Activated T-cell treated with anti-CD3 and anti-CD28 coated beads, Interleukin-2, amount 50 U/mL, for 72 hours (primary cell): Measurements from ENCODE around the gene PEX5L. TPM values are rescaled to one million over a fixed set of nuclear protein-coding genes. Genes with fewer than 3 reads are reported as not detected.

ENCODE experiments used
- ATAC-seq, 2 donors: fragments of 150-1000 bp; cut with Tn5 transposase; replicated peaks in 1 of 2; 2 replicates each; pipeline ENCODE4 v1.10.0; 2021; ENCODE audit warnings: moderate library complexity in 2 of 2, mild to moderate bottlenecking in 1 of 2
- DNase-seq, 2 donors: peaks; one replicate each; pipeline ENCODE4 v3.0.0; 2021 to 2022; ENCODE audit warnings: mixed read lengths in 1 of 2
- H3K27ac Mint-ChIP-seq: one replicate; pipeline ENCODE4 v1.8.0; 2022; ENCODE audit warnings: mild to moderate bottlenecking, moderate library complexity, mixed read lengths
- H3K27me3 Mint-ChIP-seq: one replicate; pipeline ENCODE4 v1.8.0; 2022; ENCODE audit warnings: low read depth, mixed read lengths
- H3K36me3 Mint-ChIP-seq, 2 donors: one replicate each; pipeline ENCODE4 v1.8.0; 2022; ENCODE audit warnings: mixed read lengths in 2 of 2, mild to moderate bottlenecking in 1 of 2; ENCODE audit not compliant: insufficient read depth in 2 of 2
- H3K4me1 Mint-ChIP-seq: one replicate; pipeline ENCODE4 v1.8.0; 2022; ENCODE audit warnings: low read depth, mixed read lengths
- H3K4me3 Mint-ChIP-seq, 2 donors: one replicate each; pipeline ENCODE4 v1.8.0; 2022; ENCODE audit warnings: mild to moderate bottlenecking in 2 of 2, mixed read lengths in 2 of 2, moderate library complexity in 2 of 2
- H3K9me3 Mint-ChIP-seq, 2 donors: one replicate each; pipeline ENCODE4 v1.8.0; 2022; ENCODE audit warnings: mixed read lengths in 2 of 2
- total RNA-seq, 2 donors: library from RNA; stranded (reverse); gene quantifications; one replicate each; pipeline ENCODE4 v1.2.3, GENCODE V29; 2022

Gene PEX5L
- total RNA-seq, 2 donors from 2014 or later, result 0.23 to 0.31 TPM

DNA sequence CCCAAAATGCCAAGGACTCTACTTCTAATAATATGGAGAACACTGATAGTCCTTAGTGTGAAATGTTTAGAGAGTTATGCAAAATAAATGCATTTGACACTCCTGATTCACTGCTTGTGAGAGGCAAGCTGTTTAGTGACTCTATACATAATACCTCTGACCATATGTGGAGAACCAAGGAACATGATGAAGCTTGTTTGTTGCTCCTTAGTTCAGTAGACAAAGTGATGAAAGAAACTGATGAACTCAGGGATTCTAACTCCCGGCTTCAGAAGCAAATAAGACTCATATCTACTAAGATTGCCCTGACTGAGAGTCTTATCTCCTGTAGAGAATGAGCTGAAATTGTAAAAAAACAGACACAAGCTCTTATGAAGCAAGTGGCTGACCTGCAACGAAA lies 41.3 kb downstream of the PEX5L start:
- Mint-ChIP-seq H3K4me3 (no peak overlapping the region), H3K36me3 (no peaks in the 10 kb centered on the region), H3K27me3 (no peaks in the 10 kb centered on the region), H3K4me1 (no peaks in the 10 kb centered on the region), H3K9me3 (no peaks in the 10 kb centered on the region), H3K27ac (no peak overlapping the region)
- DNase-seq, result no peak
- no peak for ATAC-seq

DNA sequence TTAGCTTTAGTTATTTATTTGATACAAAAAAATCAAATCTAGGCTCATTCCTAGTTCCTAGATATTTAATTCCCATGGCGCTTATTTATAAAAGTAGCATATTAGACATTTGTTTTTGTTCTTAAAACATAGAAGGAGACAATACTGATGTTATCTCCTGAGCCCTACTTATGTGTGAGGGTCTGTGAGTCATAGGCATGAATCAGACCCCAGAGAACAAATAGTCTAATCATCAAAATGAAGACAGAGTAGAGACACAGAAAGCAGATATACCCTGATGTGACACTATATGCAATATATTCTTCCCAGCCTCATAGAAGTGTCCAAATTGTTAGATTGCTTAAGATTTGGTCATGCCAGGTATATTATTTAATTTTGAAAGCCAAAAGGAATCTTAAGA lies 44.9 kb downstream of the PEX5L start:
- no peak overlapping the region for H3K27ac Mint-ChIP-seq
- H3K27me3 Mint-ChIP-seq, result no peaks in the 10 kb centered on the region
- no peaks in the 10 kb centered on the region for H3K4me1 Mint-ChIP-seq
- no peak overlapping the region for H3K4me3 Mint-ChIP-seq
- DNase-seq (no peak), ATAC-seq (no peak)
- H3K36me3 Mint-ChIP-seq, result no peaks in the 10 kb centered on the region
- H3K9me3 Mint-ChIP-seq, result no peaks in the 10 kb centered on the region

- no peaks in the 10 kb centered on the region for H3K36me3 Mint-ChIP-seq
- H3K9me3 Mint-ChIP-seq, result no peaks in the 10 kb centered on the region
- H3K4me1 Mint-ChIP-seq, result no peaks in the 10 kb centered on the region
- no peak for ATAC-seq
- H3K4me3 Mint-ChIP-seq, result no peak overlapping the region
- H3K27ac Mint-ChIP-seq, result no peak overlapping the region
- DNase-seq, result no peak
- no peaks in the 10 kb centered on the region for H3K27me3 Mint-ChIP-seq
These were observed 45.6 kb downstream of the PEX5L start for GRCh38 chr3:179991104-179991503.

- H3K4me3 Mint-ChIP-seq, result no peak overlapping the region
- H3K9me3 Mint-ChIP-seq, result no peaks in the 10 kb centered on the region
- ATAC-seq, result no peak
These were observed 55.1 kb downstream of the PEX5L start for GRCh38 chr3:179981646-179982045.

DNA sequence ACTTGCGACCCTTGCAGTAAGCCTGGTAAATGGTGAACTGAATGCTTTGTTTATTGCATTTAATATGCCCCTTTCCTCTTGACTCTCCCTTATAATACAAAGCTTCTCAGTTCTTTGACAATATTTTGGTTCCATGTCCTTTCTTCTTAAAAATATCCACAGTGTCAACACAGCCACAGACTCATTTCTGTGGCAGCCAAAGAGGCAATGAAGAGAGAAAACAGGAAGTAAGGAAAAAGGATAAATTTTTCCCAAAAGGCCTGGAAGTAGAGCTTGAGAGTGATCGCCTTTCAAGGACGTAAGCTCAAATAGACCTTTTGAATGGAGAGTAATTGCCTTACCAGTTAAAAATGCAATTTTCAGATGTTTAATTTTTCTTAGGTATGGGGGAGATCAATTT lies 59.4 kb downstream of the PEX5L start:
- no peaks in the 10 kb centered on the region for H3K4me1 Mint-ChIP-seq
- no peak for DNase-seq
- ATAC-seq, result no peak

More at GRCh38 chr3:179981646-179982045, 55.1 kb downstream of the PEX5L start:
- H3K27me3 Mint-ChIP-seq, result no peaks in the 10 kb centered on the region
- H3K27ac Mint-ChIP-seq, result no peak overlapping the region
- DNase-seq, result no peak
- no peaks in the 10 kb centered on the region for H3K36me3 Mint-ChIP-seq
- no peaks in the 10 kb centered on the region for H3K4me1 Mint-ChIP-seq

GRCh38 chr3:179973931-179974361 lies 62.8 kb downstream of the PEX5L start:
- ATAC-seq (no peak), DNase-seq (no peak)
- no peak overlapping the region for H3K27ac Mint-ChIP-seq
- no peaks in the 10 kb centered on the region for H3K36me3 Mint-ChIP-seq
- H3K4me1 Mint-ChIP-seq, result peaks cover 16% of the 10 kb centered on the region
- H3K9me3 Mint-ChIP-seq, result peaks cover 0 to 2% of the 10 kb centered on the region in 2 donors
- H3K27me3 Mint-ChIP-seq, result peaks cover 13% of the 10 kb centered on the region
- no peak overlapping the region for H3K4me3 Mint-ChIP-seq

More for the DNA sequence above, 59.4 kb downstream of the PEX5L start:
- Mint-ChIP-seq H3K4me3 (no peak overlapping the region), H3K36me3 (no peaks in the 10 kb centered on the region), H3K27me3 (peaks cover 6% of the 10 kb centered on the region), H3K9me3 (no peaks in the 10 kb centered on the region), H3K27ac (no peak overlapping the region)

GRCh38 chr3:179972881-179973423 lies 63.8 kb downstream of the PEX5L start:
- no peak for DNase-seq
- H3K27ac Mint-ChIP-seq, result no peak overlapping the region
- no peak for ATAC-seq
- H3K4me3 Mint-ChIP-seq, result no peak overlapping the region
- peaks cover 13% of the 10 kb centered on the region for H3K27me3 Mint-ChIP-seq
- peaks cover 0 to 2% of the 10 kb centered on the region in 2 donors for H3K9me3 Mint-ChIP-seq
- H3K36me3 Mint-ChIP-seq, result no peaks in the 10 kb centered on the region
- H3K4me1 Mint-ChIP-seq, result peaks cover 16% of the 10 kb centered on the region

GRCh38 chr3:179971280-179971679 lies 65.5 kb downstream of the PEX5L start:
- H3K4me1 Mint-ChIP-seq, result peaks cover 16% of the 10 kb centered on the region

GRCh38 chr3:179970746-179971145 lies 66.0 kb downstream of the PEX5L start:
- Mint-ChIP-seq H3K27me3 (peaks cover 20% of the 10 kb centered on the region), H3K9me3 (peaks cover 0 to 2% of the 10 kb centered on the region in 2 donors), H3K4me1 (peaks cover 16% of the 10 kb centered on the region), H3K4me3 (no peak overlapping the region), H3K36me3 (no peaks in the 10 kb centered on the region), H3K27ac (no peak overlapping the region)
- DNase-seq (no peak), ATAC-seq (no peak)

More at GRCh38 chr3:179971280-179971679, 65.5 kb downstream of the PEX5L start:
- Mint-ChIP-seq H3K27me3 (peaks cover 21% of the 10 kb centered on the region), H3K27ac (no peak overlapping the region), H3K36me3 (no peaks in the 10 kb centered on the region), H3K9me3 (peaks cover 0 to 2% of the 10 kb centered on the region in 2 donors), H3K4me3 (no peak overlapping the region)
- ATAC-seq (no peak), DNase-seq (no peak)

- Mint-ChIP-seq H3K36me3 (no peaks in the 10 kb centered on the region), H3K27ac (peak overlapping the region; percentile 39)
- ATAC-seq, result peak; percentile 81 to 91
These were observed 67.2 kb downstream of the PEX5L start for GRCh38 chr3:179969525-179969924.

DNA sequence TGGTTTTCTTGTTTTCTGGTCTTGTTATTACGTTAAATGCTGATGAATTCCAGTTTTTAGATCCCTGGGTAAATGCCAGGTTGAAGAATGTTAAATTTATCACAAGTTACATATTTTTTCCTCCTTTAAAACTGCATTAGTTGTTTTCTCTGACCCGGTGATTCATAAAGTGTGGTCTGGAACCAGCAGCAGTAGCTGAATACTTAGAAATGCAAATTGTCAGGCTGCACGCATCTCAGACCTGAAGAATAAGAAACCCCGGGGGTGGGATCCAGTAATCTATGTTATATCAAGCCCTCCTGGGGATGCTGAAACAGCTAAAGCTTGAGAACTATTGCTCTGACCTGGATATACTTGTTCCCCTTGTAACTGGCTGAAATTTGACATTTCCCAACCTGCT lies 69.1 kb downstream of the PEX5L start:
- H3K9me3 Mint-ChIP-seq, result peaks cover 0 to 2% of the 10 kb centered on the region in 2 donors
- DNase-seq, result peak; percentile 23 to 29
- no peak overlapping the region for H3K27ac Mint-ChIP-seq
- ATAC-seq, result peak; percentile 59 to 81
- peaks cover 16% of the 10 kb centered on the region for H3K4me1 Mint-ChIP-seq
- H3K4me3 Mint-ChIP-seq, result peak overlapping the region in 1 of 2 donors; percentile 13
- peaks cover 30% of the 10 kb centered on the region for H3K27me3 Mint-ChIP-seq
- H3K36me3 Mint-ChIP-seq, result no peaks in the 10 kb centered on the region

More at GRCh38 chr3:179969525-179969924, 67.2 kb downstream of the PEX5L start:
- Mint-ChIP-seq H3K4me1 (peaks cover 16% of the 10 kb centered on the region), H3K4me3 (peak overlapping the region; percentile 27 to 50), H3K27me3 (peaks cover 18% of the 10 kb centered on the region), H3K9me3 (peaks cover 0 to 2% of the 10 kb centered on the region in 2 donors)
- DNase-seq, result peak; percentile 12 to 19

GRCh38 chr3:179964890-179965289 lies 71.8 kb downstream of the PEX5L start:
- Mint-ChIP-seq H3K4me3 (no peak overlapping the region), H3K9me3 (peaks cover 0 to 2% of the 10 kb centered on the region in 2 donors), H3K36me3 (no peaks in the 10 kb centered on the region), H3K4me1 (peaks cover 6% of the 10 kb centered on the region), H3K27ac (no peak overlapping the region), H3K27me3 (peaks cover 40% of the 10 kb centered on the region)
- peak; percentile 55 to 59 for ATAC-seq
- no peak for DNase-seq

DNA sequence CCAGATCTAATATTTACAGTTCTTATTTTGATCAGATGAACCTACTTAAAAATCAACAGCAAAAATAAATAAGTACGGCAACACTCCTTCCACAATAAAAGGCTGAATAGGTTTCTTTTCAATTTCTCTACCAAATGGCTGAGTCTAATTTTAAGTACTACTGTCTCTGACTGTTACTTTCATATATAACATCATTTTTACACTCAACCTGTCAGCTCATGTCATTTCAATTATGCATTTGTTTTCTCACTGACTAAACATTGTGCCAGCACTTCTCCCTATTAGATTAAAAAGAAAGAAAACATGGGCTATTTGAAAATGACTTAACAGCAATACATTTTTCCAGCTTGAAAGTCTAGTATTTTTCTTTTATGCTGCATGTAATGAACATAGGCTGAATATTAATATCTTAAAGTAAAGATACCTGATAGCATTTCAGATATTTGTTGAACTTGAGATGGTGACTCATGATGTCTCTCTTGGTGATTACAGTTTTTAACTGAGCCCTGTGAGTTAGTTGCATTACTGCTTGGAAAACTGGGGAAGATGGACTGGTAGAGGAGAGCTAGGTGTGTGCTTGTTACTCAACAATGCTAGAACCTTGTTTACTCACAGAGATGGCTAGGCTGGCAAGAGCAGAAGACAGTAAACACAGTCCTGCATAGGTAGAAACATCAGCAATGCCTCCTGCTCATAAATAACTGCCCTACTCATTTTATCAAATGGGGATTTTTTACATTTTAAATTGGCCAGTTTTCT lies 73.9 kb downstream of the PEX5L start:
- Mint-ChIP-seq H3K27me3 (peaks cover 49% of the 10 kb centered on the region), H3K4me1 (no peaks in the 10 kb centered on the region), H3K27ac (no peak overlapping the region), H3K36me3 (no peaks in the 10 kb centered on the region), H3K4me3 (no peak overlapping the region), H3K9me3 (no peaks in the 10 kb centered on the region)
- ATAC-seq, result no peak
- DNase-seq, result no peak
